ENCODE data around the gene TUBGCP5. TPM values are rescaled to one million over a fixed set of nuclear protein-coding genes. Genes with fewer than 3 reads are reported as not detected.

The TUBGCP5 gene
- total and polyA plus RNA-seq, 2 of the 4 experiments (the other 2 are of a cell fraction), result 13.0 to 19.4 TPM

DNA sequence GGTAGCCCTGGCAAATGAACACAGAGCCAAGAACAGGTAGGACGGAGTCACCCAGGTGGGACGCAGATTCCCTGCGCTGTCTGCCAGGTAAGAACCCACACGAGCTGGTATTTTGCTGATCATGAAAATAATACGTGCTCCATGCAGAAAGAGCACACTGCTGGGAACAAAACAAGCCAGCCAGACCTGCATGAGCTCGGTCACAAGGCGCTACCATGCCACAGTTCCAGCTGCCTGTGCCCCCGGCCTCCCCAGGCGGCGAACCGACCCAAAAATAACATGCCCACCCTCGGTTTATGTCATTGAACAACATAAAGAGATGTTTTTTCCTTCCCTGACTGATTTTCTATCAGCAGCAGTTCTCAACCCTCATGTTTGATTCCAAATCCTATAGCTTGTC lies 85.0 kb downstream of the TUBGCP5 start:
- ChIA-PET CTCF (no interaction called here), POLR2A (ENCODE audit: unreplicated experiment) (no interaction called here)
- Histone ChIP-seq H4K91ac (ENCODE audit: insufficient read depth, low read depth, low read length) (no peak overlapping the region), H3K36me3 (ENCODE audit: control insufficient read depth, insufficient read depth, low read length) (no peaks in the 10 kb centered on the region; the same call in 1 of the 2 replicates), H3K79me1 (ENCODE audit: low read depth in 1 of 2, low read length in 2 of 2) (peaks cover 15 to 81% of the 10 kb centered on the region in 2 experiments), H3K56ac (ENCODE audit: extremely low read depth, insufficient read depth, low read length) (no peak overlapping the region), H3K27ac (ENCODE audit: insufficient read depth, low read length) (no peak overlapping the region), H3K4me1 (ENCODE audit: control insufficient read depth, insufficient read depth, low read length) (peaks cover 18% of the 10 kb centered on the region), H3K23ac (ENCODE audit: low read depth, low read length) (no peak overlapping the region), H3K27me3 (ENCODE audit: control insufficient read depth, insufficient read depth, low read length) (no peaks in the 10 kb centered on the region), H2BK5ac (ENCODE audit: low read depth, low read length, poor library complexity, severe bottlenecking) (no peak overlapping the region), H3K9me3 (ENCODE audit: control insufficient read depth, insufficient read depth, low read length) (no peaks in the 10 kb centered on the region), H3K9me1 (ENCODE audit: insufficient read depth, low read length) (peaks cover 7% of the 10 kb centered on the region; the same call in 1 of the 2 replicates), H3K14ac (replicated peaks; ENCODE audit: low read depth, low read length) (no peak overlapping the region), H2BK15ac (ENCODE audit: low read depth, low read length) (no peak overlapping the region), H3K4ac (ENCODE audit: low read depth, low read length) (no peak overlapping the region), H3K4me3 (ENCODE audit: insufficient read depth, low read depth, low read length) (no peak overlapping the region), H2AFZ (replicated peaks; ENCODE audit: low read length, poor library complexity) (no peak overlapping the region), H4K8ac (ENCODE audit: low read depth in 2 of 2, low read length in 2 of 2) (no peak overlapping the region), H4K20me1 (ENCODE audit: insufficient read depth, low read length) (peaks cover 83% of the 10 kb centered on the region), H2AK9ac (replicated peaks; ENCODE audit: low read depth, low read length, poor library complexity) (no peak overlapping the region), H3K4me2 (ENCODE audit: low read depth, low read length) (no peak overlapping the region), H4K5ac (ENCODE audit: low read depth, low read length) (no peak overlapping the region), H2BK120ac (ENCODE audit: low read depth, low read length) (no peak overlapping the region), H3K9ac (ENCODE audit: low read depth, low read length) (no peak overlapping the region), H3K18ac (ENCODE audit: low read depth, low read length) (no peak overlapping the region), H2BK20ac (ENCODE audit: low read depth, low read length) (no peak overlapping the region), H2AK5ac (ENCODE audit: low read depth, low read length) (no peak overlapping the region)
- dilution Hi-C loops (cut with HindIII; ENCODE audit: low sequenced_read_pairs, unreplicated experiment), result no loop called here
- no TSS peak for BruUV-seq (replicated peaks)
- in situ Hi-C loops (cut with MboI; ENCODE audit: low sequenced_read_pairs), result no loop called here
- DNase-seq, result no peak
- intact Hi-C loops (cut with micrococcal nuclease), result no loop called here
- TF ChIP-seq MAZ (IDR thresholded peaks at IDR 0.05; ENCODE audit: borderline replicate concordance, low read depth, low read length) (no peak), CHD1 (IDR thresholded peaks at IDR 0.05; ENCODE audit: low read depth, low read length) (no peak), SMC3 (IDR thresholded peaks at IDR 0.05; ENCODE audit: low read depth, low read length) (no peak), RAD21 (IDR thresholded peaks at IDR 0.05; ENCODE audit: low read length) (no peak), BHLHE40 (IDR thresholded peaks at IDR 0.05; ENCODE audit: low read depth, low read length) (no peak), RCOR1 (IDR thresholded peaks at IDR 0.05; ENCODE audit: insufficient replicate concordance, low read length) (no peak), POLR2A (IDR thresholded peaks at IDR 0.05; ENCODE audit: low read depth, low read length) (no peak), MXI1 (IDR thresholded peaks at IDR 0.05; ENCODE audit: borderline replicate concordance, low read depth, low read length) (no peak), RFX5 (IDR thresholded peaks at IDR 0.05; ENCODE audit: low read depth, low read length) (no peak), NFE2L2 (IDR thresholded peaks at IDR 0.05; ENCODE audit: low read depth, low read length) (no peak), CEBPB (IDR thresholded peaks at IDR 0.05; ENCODE audit: low read depth, low read length) (no peak), FOS (IDR thresholded peaks at IDR 0.05; ENCODE audit: low read depth, low read length) (no peak), MAFK (IDR thresholded peaks at IDR 0.05; ENCODE audit: low read depth, low read length) (no peak)
- TF ChIP-seq, protein P1, sequence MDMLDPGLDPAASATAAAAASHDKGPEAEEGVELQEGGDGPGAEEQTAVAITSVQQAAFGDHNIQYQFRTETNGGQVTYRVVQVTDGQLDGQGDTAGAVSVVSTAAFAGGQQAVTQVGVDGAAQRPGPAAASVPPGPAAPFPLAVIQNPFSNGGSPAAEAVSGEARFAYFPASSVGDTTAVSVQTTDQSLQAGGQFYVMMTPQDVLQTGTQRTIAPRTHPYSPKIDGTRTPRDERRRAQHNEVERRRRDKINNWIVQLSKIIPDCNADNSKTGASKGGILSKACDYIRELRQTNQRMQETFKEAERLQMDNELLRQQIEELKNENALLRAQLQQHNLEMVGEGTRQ (IDR thresholded peaks at IDR 0.05; ENCODE audit: low read depth, low read length), result no peak
- TF ChIP-seq, protein P2, sequence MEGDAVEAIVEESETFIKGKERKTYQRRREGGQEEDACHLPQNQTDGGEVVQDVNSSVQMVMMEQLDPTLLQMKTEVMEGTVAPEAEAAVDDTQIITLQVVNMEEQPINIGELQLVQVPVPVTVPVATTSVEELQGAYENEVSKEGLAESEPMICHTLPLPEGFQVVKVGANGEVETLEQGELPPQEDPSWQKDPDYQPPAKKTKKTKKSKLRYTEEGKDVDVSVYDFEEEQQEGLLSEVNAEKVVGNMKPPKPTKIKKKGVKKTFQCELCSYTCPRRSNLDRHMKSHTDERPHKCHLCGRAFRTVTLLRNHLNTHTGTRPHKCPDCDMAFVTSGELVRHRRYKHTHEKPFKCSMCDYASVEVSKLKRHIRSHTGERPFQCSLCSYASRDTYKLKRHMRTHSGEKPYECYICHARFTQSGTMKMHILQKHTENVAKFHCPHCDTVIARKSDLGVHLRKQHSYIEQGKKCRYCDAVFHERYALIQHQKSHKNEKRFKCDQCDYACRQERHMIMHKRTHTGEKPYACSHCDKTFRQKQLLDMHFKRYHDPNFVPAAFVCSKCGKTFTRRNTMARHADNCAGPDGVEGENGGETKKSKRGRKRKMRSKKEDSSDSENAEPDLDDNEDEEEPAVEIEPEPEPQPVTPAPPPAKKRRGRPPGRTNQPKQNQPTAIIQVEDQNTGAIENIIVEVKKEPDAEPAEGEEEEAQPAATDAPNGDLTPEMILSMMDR (conservative IDR thresholded peaks at IDR 0.05; ENCODE audit: low read depth, low read length), result no peak
- TF ChIP-seq, protein P3, sequence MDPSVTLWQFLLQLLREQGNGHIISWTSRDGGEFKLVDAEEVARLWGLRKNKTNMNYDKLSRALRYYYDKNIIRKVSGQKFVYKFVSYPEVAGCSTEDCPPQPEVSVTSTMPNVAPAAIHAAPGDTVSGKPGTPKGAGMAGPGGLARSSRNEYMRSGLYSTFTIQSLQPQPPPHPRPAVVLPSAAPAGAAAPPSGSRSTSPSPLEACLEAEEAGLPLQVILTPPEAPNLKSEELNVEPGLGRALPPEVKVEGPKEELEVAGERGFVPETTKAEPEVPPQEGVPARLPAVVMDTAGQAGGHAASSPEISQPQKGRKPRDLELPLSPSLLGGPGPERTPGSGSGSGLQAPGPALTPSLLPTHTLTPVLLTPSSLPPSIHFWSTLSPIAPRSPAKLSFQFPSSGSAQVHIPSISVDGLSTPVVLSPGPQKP (IDR thresholded peaks at IDR 0.05; ENCODE audit: borderline replicate concordance, low read depth, low read length), result no peak
- WGBS, 2 experiments (ENCODE audit: extremely low coverage in 2 of 2, insufficient read length in 1 of 2), result 97% methylated on average over 6 of the region's 12 CpGs; no CpG with 5 or more reads in 1 of the 2 experiments
- ATAC-seq (ENCODE audit: low read depth), result no peak

Measured in IMR-90 (cell line).